ENCODE data around the gene EPN2.

GRCh38 chr17:19348081-19348650 is 111.0 kb downstream of the EPN2 start:
- TF ChIP-seq EP300 (IDR thresholded peaks at IDR 0.05) (no peak), CTCF (IDR thresholded peaks at IDR 0.05) (no peak)
